Panc1 (cell line): Measurements from ENCODE around the gene UPF1. TPM values are rescaled to one million over a fixed set of nuclear protein-coding genes. Genes with fewer than 3 reads are reported as not detected.

ENCODE experiments used
- ATAC-seq: fragments of 200-7000 bp; cut with Tn5 transposase; 2 replicates; pipeline ENCODE4 v1.9.1; 2020; ENCODE audit warnings: mild to moderate bottlenecking, moderate library complexity
- BruUV-seq: library from RNA; stranded (reverse); fragments of 400-500 nt; replicated peaks from 2 replicates; lab custom pipeline; 2021; lab: Mats Ljungman, UMichigan
- CTCF ChIA-PET: fragments of 300-600 bp; sonication (Branson Sonifier 250); formaldehyde crosslinking; loops from one replicate; lab custom pipeline; 2022; ENCODE audit warnings: antibody characterized with exemption; lab: Charles Lee
- POLR2A ChIA-PET: fragments of 300-600 bp; sonication (Branson Sonifier 250); formaldehyde crosslinking; loops from one replicate; lab custom pipeline; 2022; ENCODE audit warnings: antibody characterized with exemption; lab: Charles Lee
- DNase-seq: peaks from one replicate; pipeline ENCODE4 v3.0.0-alpha.2; 2010; ENCODE audit warnings: low read depth, low spot score
- H3K27ac ChIP-seq: 2 replicates; pipeline ENCODE4 v1.5.1; 2011; ENCODE audit warnings: mild to moderate bottlenecking, low read length, inconsistent platforms
- H3K27me3 ChIP-seq: fragments of 200-500 bp; sonication (Bioruptor generic); 2 replicates; pipeline ENCODE4 v1.6.0; 2014; ENCODE audit warnings: low read length, inconsistent platforms; ENCODE audit not compliant: control insufficient read depth, insufficient read depth
- H3K36me3 ChIP-seq: fragments of 200-500 bp; sonication (Bioruptor generic); 2 replicates; pipeline ENCODE4 v1.5.1; 2014; ENCODE audit warnings: inconsistent platforms, mild to moderate bottlenecking, low read length, moderate library complexity; ENCODE audit not compliant: control insufficient read depth, insufficient read depth
- H3K4me1 ChIP-seq: 2 replicates; pipeline ENCODE4 v1.5.1; 2011; ENCODE audit warnings: inconsistent platforms, mild to moderate bottlenecking, low read length, moderate library complexity; ENCODE audit not compliant: control insufficient read depth, insufficient read depth
- H3K4me3 ChIP-seq, 2 experiments: 2 replicates each; pipeline ENCODE4 v1.5.1; 2011 to 2012; ENCODE audit warnings: low read depth in 2 of 2, low read length in 2 of 2, mild to moderate bottlenecking in 2 of 2, inconsistent platforms in 1 of 2, moderate library complexity in 1 of 2
- H3K9me3 ChIP-seq: fragments of 200-500 bp; sonication (Bioruptor generic); 2 replicates; pipeline ENCODE4 v1.5.1; 2014; ENCODE audit warnings: low read depth, mild to moderate bottlenecking, inconsistent platforms, low read length, moderate library complexity; ENCODE audit not compliant: control insufficient read depth, insufficient read depth
- CTCF ChIP-seq: fragments of 450-650 bp; IDR thresholded peaks from 2 replicates; pipeline ENCODE4 v1.5.1; 2017; ENCODE audit warnings: mild to moderate bottlenecking
- POLR2AphosphoS5 ChIP-seq: IDR thresholded peaks from 2 replicates; pipeline ENCODE4 v1.6.1; 2012; ENCODE audit warnings: mild to moderate bottlenecking, low read depth, low read length, moderate library complexity
- REST ChIP-seq, 2 experiments: IDR thresholded peaks; 2 replicates each; pipeline ENCODE4 v1.6.1; 2011 to 2012; ENCODE audit warnings: low read depth in 2 of 2, control low read depth in 1 of 2, low read length in 1 of 2, mild to moderate bottlenecking in 1 of 2, moderate library complexity in 1 of 2; ENCODE audit not compliant: insufficient read depth in 1 of 2
- SIN3A ChIP-seq: IDR thresholded peaks from 2 replicates; pipeline ENCODE4 v1.6.1; 2012; ENCODE audit warnings: low read depth, mild to moderate bottlenecking, low read length, moderate library complexity, borderline replicate concordance; ENCODE audit not compliant: insufficient read depth
- TCF7L2 ChIP-seq: IDR thresholded peaks from 2 replicates; pipeline ENCODE4 v1.6.1; 2011; ENCODE audit warnings: mild to moderate bottlenecking, low read depth, low read length, inconsistent platforms
- in situ Hi-C: cut with HindIII; loops from 2 replicates; pipeline ENCODE4 v1.10.0; 2016; ENCODE audit warnings: low sequenced_read_pairs, low pct_unique_long_range_greater_than_20kb
- intact Hi-C: fragments of 100-400 bp; cut with micrococcal nuclease; formaldehyde crosslinking; loops from one replicate; pipeline ENCODE4 v1.10.0; 2022; ENCODE audit not compliant: unreplicated experiment
- total RNA-seq: library from RNA; stranded (reverse); gene quantifications from one replicate; pipeline ENCODE4 v1.2.1, GENCODE V29; 2021; ENCODE audit not compliant: unreplicated experiment

Gene UPF1
- total RNA-seq, 1 experiment from 2014 or later: 62.2 TPM

GRCh38 chr19:18851673-18852325 lies 20.0 kb downstream of the UPF1 start:
- CTCF ChIA-PET: no interaction called here
- H3K36me3 ChIP-seq: peaks cover 2% of the 10 kb centered on the region; the same call in 1 of the 2 replicates
- POLR2A ChIA-PET: no interaction called here

GRCh38 chr19:18852648-18853047 lies 20.9 kb downstream of the UPF1 start:
- H3K27me3 ChIP-seq: no peaks in the 10 kb centered on the region
- CTCF ChIA-PET: no interaction called here
- no TSS peak for BruUV-seq
- intact Hi-C loops: no loop called here
- in situ Hi-C loops: no loop called here
- no peak overlapping the region for H3K27ac ChIP-seq
- POLR2A ChIA-PET: no interaction called here
- no peak overlapping the region for H3K4me3 ChIP-seq
- no peak for ATAC-seq
- no peaks in the 10 kb centered on the region for H3K9me3 ChIP-seq
- peaks cover 2% of the 10 kb centered on the region; the same call in 1 of the 2 replicates for H3K36me3 ChIP-seq
- no peak for DNase-seq
- H3K4me1 ChIP-seq: no peaks in the 10 kb centered on the region
- TF ChIP-seq REST (IDR thresholded peaks at IDR 0.05; ENCODE audit: insufficient read depth in 1 of 2, low read depth in 2 of 2, low read length in 1 of 2) (no peak), SIN3A (no peak), POLR2AphosphoS5 (no peak), TCF7L2 (no peak), CTCF (no peak)

More at GRCh38 chr19:18851673-18852325, 20.0 kb downstream of the UPF1 start:
- intact Hi-C loops: no loop called here
- ATAC-seq (no peak), DNase-seq (no peak)
- in situ Hi-C loops: no loop called here
- Histone ChIP-seq H3K4me1 (no peaks in the 10 kb centered on the region), H3K27ac (no peak overlapping the region), H3K27me3 (no peaks in the 10 kb centered on the region), H3K9me3 (no peaks in the 10 kb centered on the region), H3K4me3 (no peak overlapping the region)
- no TSS peak for BruUV-seq
- TF ChIP-seq CTCF (no peak), TCF7L2 (no peak), POLR2AphosphoS5 (no peak), SIN3A (no peak), REST (IDR thresholded peaks at IDR 0.05; ENCODE audit: insufficient read depth in 1 of 2, low read depth in 2 of 2, low read length in 1 of 2) (no peak)
